Peyer's patch (tissue), 4 donors: Measurements from ENCODE around the gene SLX9. TPM values are rescaled to one million over a fixed set of nuclear protein-coding genes. Genes with fewer than 3 reads are reported as not detected.

Experiments used
- DNase-seq, 3 donors: peaks; one replicate each; pipeline ENCODE4 v3.0.0-alpha.2; 2017 to 2019
- H3K27ac ChIP-seq, 4 donors: fragments of 200-600 bp; sonication (generic); one replicate each; pipeline ENCODE4 v1.5.1; 2016 to 2019
- H3K27me3 ChIP-seq, 2 donors: fragments of 200-600 bp; sonication (generic); one replicate each; pipeline ENCODE4 v1.5.1; 2019
- H3K36me3 ChIP-seq, 3 donors: fragments of 200-600 bp; sonication (generic); one replicate each; pipeline ENCODE4 v1.5.1; 2016 to 2019
- H3K4me1 ChIP-seq, 4 donors: fragments of 200-600 bp; sonication (generic); one replicate each; pipeline ENCODE4 v1.5.1; 2016 to 2019
- H3K4me3 ChIP-seq, 4 donors: fragments of 200-600 bp; sonication (generic); 1 replicate in 3 of 4; 2 replicates in 1 of 4; pipeline ENCODE4 v1.5.1; 2016 to 2019; ENCODE audit warnings: mild to moderate bottlenecking in 1 of 4
- H3K9me3 ChIP-seq, 4 donors: fragments of 200-600 bp; sonication (generic); one replicate each; pipeline ENCODE4 v1.5.1; 2016 to 2019; ENCODE audit warnings: mild to moderate bottlenecking in 1 of 4
- POLR2A ChIP-seq, 2 donors: fragments of 450-650 bp; IDR thresholded peaks; one replicate each; pipeline ENCODE4 v1.5.1; 2017; ENCODE audit warnings: antibody characterized with exemption in 2 of 2, mild to moderate bottlenecking in 2 of 2, moderate library complexity in 2 of 2
- total RNA-seq, 4 donors: library from RNA; depleted of rRNA; stranded (reverse); fragments of >200 nt; gene quantifications; one replicate each; pipeline ENCODE4 v1.1.0, GENCODE V29; 2016
- TF ChIP-seq, protein P1 (sequence below), 6 experiments: fragments of 450-650 bp in 4 of 6; fragments of 200-600 bp in 2 of 6; sonication (generic) in 1 of 6; IDR thresholded peaks; one replicate each; pipeline ENCODE4 v1.5.1; 2017 to 2019; ENCODE audit warnings: antibody characterized with exemption in 6 of 6, mild to moderate bottlenecking in 3 of 6, moderate library complexity in 1 of 6

The SLX9 gene
- total RNA-seq, 4 donors from 2014 or later, result 7.8 to 10.5 (median 10.0) TPM; not detected in 1

DNA sequence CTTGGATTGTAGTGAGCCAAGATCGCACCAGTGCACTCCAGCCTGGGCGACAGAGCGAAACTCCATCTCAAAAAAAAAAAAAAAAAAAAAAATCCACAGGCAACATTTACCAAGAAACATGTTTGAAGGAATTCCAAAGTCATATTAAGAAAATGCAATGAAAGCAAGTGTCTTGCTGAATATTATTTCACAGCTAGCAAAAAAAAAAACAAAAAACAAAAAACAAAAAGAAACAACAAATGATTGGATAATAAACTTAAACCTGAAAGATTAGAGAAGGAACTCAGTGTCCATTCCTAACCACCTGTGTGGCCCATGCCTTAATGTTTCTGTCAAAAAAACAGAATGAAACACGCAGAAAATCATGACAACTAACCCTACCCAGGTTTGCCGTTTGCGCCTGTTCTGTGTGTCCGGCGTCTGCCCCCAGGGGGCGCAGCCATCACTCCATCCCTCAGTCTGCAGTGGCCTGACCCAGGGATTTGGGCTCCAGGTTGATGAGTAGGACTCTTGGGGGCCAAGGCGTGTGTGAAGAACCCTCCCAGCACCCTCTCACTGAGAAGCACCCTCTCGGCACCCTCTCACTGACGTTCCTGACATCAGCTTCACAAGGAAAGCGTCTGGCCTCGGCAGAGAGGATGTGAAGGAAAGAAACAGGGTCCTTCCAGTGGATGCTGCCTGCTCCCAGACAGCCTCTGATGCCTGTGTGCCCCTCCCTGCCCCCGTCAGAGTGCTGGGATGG, 47.1 kb upstream of the SLX9 start:
- Histone ChIP-seq H3K27me3 (no peaks in the 10 kb centered on the region), H3K4me3 (no peak overlapping the region), H3K4me1 (peaks cover 0 to 13% (median 2%) of the 10 kb centered on the region in 4 donors), H3K36me3 (no peaks in the 10 kb centered on the region), H3K9me3 (no peaks in the 10 kb centered on the region), H3K27ac (no peak overlapping the region)
- TF ChIP-seq, protein P1, sequence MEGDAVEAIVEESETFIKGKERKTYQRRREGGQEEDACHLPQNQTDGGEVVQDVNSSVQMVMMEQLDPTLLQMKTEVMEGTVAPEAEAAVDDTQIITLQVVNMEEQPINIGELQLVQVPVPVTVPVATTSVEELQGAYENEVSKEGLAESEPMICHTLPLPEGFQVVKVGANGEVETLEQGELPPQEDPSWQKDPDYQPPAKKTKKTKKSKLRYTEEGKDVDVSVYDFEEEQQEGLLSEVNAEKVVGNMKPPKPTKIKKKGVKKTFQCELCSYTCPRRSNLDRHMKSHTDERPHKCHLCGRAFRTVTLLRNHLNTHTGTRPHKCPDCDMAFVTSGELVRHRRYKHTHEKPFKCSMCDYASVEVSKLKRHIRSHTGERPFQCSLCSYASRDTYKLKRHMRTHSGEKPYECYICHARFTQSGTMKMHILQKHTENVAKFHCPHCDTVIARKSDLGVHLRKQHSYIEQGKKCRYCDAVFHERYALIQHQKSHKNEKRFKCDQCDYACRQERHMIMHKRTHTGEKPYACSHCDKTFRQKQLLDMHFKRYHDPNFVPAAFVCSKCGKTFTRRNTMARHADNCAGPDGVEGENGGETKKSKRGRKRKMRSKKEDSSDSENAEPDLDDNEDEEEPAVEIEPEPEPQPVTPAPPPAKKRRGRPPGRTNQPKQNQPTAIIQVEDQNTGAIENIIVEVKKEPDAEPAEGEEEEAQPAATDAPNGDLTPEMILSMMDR (IDR thresholded peaks at IDR 0.05), result peak; percentile 78 to 87 (median 82)
- TF ChIP-seq POLR2A (IDR thresholded peaks at IDR 0.05), result no peak
- peak; percentile 73 to 89 (median 79) for DNase-seq

DNA sequence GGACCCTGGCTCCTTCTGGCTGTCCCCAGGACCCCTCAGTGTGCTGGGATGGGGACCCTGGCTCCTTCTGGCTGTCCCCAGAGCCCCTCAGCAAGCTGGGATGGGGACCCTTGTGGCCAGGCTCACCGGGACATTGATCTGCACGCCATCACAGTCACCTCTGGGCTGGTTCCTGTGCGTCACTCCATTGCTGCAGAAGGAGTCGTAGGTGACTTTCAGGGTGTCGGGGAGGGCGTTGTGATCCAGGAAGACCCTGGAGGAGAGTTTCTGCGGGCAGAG, 46.6 kb upstream of the SLX9 start:
- no peaks in the 10 kb centered on the region for H3K9me3 ChIP-seq
- no peaks in the 10 kb centered on the region for H3K27me3 ChIP-seq
- no peaks in the 10 kb centered on the region for H3K36me3 ChIP-seq
- no peak overlapping the region for H3K4me3 ChIP-seq
- no peak overlapping the region for H3K27ac ChIP-seq
- no peak for DNase-seq
- TF ChIP-seq POLR2A (IDR thresholded peaks at IDR 0.05), result no peak
- TF ChIP-seq, protein P1 (IDR thresholded peaks at IDR 0.05), result no peak
- peaks cover 0 to 17% (median 2%) of the 10 kb centered on the region in 4 donors for H3K4me1 ChIP-seq

DNA sequence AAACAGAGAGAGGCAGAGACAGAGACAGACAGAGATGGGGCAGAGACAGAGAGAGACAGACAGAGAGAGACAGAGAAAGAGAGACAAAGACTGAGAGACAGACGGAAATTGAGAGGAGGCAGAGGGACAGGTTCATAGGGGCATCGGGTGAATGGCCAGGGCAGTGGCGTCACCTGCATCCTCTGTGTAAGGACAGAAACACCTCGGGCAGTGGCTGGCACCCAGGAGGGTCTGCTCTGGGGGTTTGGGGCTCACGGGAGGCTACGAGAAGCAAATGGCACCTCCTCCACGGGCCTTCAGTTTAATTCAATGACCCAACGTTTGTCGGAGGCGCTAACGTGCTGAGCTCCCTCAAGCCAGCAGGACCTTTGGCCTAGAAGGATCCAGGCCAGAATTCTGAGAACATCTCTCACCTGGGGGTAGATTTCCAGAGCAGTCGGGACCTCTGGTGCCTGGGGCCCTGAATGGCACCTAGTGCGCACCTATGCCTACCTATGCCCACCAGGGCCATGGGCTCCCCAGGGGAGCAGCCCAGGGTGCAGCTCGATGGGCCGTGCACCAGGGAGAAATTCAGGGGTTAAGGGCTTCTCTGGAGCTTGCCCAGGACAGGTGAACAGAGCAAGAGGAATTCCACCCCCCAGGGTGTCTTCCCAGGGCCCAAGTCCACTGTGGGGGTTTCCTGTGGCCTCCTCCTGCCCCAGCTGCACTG, 45.7 kb upstream of the SLX9 start:
- no peaks in the 10 kb centered on the region for H3K36me3 ChIP-seq
- no peak for DNase-seq
- H3K4me3 ChIP-seq, result no peak overlapping the region
- H3K27me3 ChIP-seq, result no peaks in the 10 kb centered on the region
- no peak overlapping the region for H3K27ac ChIP-seq
- no peak for TF ChIP-seq POLR2A (IDR thresholded peaks at IDR 0.05)
- TF ChIP-seq, protein P1 (IDR thresholded peaks at IDR 0.05), result no peak
- peaks cover 0 to 17% (median 2%) of the 10 kb centered on the region in 4 donors for H3K4me1 ChIP-seq
- no peaks in the 10 kb centered on the region for H3K9me3 ChIP-seq

DNA sequence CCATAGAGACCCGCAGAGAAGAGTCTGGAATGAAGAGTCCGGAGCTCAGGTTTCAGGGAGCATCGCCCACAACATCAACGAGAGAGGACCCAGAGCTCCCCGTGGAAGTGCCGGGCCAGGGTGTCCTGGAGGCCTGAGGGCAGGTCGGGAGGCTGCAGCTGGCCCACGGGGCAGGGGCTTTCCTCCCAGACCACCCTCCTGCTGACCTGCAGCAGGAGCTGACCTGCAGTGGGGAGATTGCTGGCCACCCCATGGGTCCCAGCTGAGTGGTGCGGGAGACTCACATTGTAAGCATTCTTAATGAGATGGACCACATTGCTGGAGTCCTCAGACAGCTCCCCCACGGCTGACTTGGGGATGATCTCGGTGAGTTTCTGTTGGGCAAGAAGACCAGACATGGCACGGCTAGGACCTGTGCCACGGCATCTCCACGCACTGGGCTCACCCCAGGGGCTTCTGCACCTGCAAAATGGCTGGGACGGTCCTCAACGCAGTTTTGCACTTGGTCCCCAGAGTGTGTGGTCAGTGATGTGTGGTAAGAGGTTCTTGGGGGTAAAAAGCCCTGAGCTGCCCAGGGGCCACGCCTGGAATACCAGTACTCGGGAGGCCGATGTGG, 45.0 kb upstream of the SLX9 start:
- no peaks in the 10 kb centered on the region for H3K27me3 ChIP-seq
- no peak for DNase-seq
- H3K4me1 ChIP-seq, result peaks cover 0 to 17% (median 2%) of the 10 kb centered on the region in 4 donors
- TF ChIP-seq POLR2A (IDR thresholded peaks at IDR 0.05), result no peak
- TF ChIP-seq, protein P1 (IDR thresholded peaks at IDR 0.05), result no peak
- no peak overlapping the region for H3K4me3 ChIP-seq
- no peaks in the 10 kb centered on the region for H3K36me3 ChIP-seq
- no peak overlapping the region for H3K27ac ChIP-seq
- no peaks in the 10 kb centered on the region for H3K9me3 ChIP-seq

DNA sequence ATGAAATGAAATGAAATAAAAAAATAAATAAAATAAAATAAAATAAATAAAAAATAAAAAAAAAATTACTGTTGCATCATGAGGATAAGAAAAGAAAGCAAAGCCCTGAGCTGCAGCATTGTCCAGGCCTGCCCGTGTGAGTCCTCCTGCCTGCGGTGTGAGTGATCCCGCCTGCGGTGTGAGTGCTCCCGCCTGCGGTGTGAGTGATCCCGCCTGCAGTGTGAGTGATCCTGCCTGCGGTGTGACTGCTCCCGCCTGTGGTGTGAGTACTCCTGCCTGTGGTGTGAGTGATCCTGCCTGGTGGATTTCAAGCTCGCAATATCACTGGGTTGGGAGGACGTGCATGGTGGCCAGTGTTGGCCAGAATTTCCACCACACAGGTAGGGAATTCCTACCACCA, 44.0 kb upstream of the SLX9 start:
- Histone ChIP-seq H3K36me3 (no peaks in the 10 kb centered on the region), H3K9me3 (no peaks in the 10 kb centered on the region), H3K27ac (no peak overlapping the region), H3K4me3 (no peak overlapping the region), H3K4me1 (peaks cover 0 to 17% (median 2%) of the 10 kb centered on the region in 4 donors), H3K27me3 (no peaks in the 10 kb centered on the region)
- no peak for TF ChIP-seq POLR2A (IDR thresholded peaks at IDR 0.05)
- TF ChIP-seq, protein P1 (IDR thresholded peaks at IDR 0.05), result no peak
- no peak for DNase-seq
